WTC11 (cell line): Measurements from ENCODE around the gene JMJD6. TPM values are rescaled to one million over a fixed set of nuclear protein-coding genes. Genes with fewer than 3 reads are reported as not detected.

Source experiments
- ATAC-seq: fragments of 200-7000 bp; cut with Tn5 transposase; 2 replicates; pipeline ENCODE4 v1.10.0; 2021; ENCODE audit warnings: mild to moderate bottlenecking, moderate library complexity
- CTCF ChIA-PET: fragments of 300-600 bp; sonication (Branson Sonifier 250); formaldehyde crosslinking; loops from one replicate; lab custom pipeline; 2021; ENCODE audit warnings: antibody characterized with exemption; lab: Charles Lee
- POLR2A ChIA-PET: fragments of 350-600 bp; sonication (Branson Sonifier 250); formaldehyde crosslinking; loops from one replicate; lab custom pipeline; 2021; ENCODE audit warnings: antibody characterized with exemption; lab: Charles Lee
- DNase-seq: peaks from one replicate; pipeline ENCODE4 v3.0.0; 2021; ENCODE audit warnings: low spot score
- H3K27ac Mint-ChIP-seq: 2 replicates; pipeline ENCODE4 v1.8.0; 2021; ENCODE audit warnings: mixed read lengths
- H3K27me3 Mint-ChIP-seq: 2 replicates; pipeline ENCODE4 v1.8.0; 2021; ENCODE audit warnings: low read depth, mild to moderate bottlenecking, moderate library complexity, mixed read lengths
- H3K36me3 Mint-ChIP-seq: 2 replicates; pipeline ENCODE4 v1.8.0; 2021; ENCODE audit warnings: mixed read lengths
- H3K4me1 Mint-ChIP-seq: 2 replicates; pipeline ENCODE4 v1.8.0; 2022; ENCODE audit warnings: mixed read lengths
- H3K4me3 Mint-ChIP-seq: 2 replicates; pipeline ENCODE4 v1.8.0; 2021; ENCODE audit warnings: mild to moderate bottlenecking, moderate library complexity, mixed read lengths
- H3K9me3 Mint-ChIP-seq: 2 replicates; pipeline ENCODE4 v1.8.0; 2021; ENCODE audit warnings: mixed read lengths
- AR ChIP-seq: fragments of 250-450 bp; sonication (Bioruptor Pico); IDR thresholded peaks from 2 replicates; pipeline ENCODE4 v1.9.0; 2021; ENCODE audit warnings: mild to moderate bottlenecking
- ATF3 ChIP-seq: sonication (generic); formaldehyde crosslinking; conservative IDR thresholded peaks from 2 replicates; pipeline ENCODE4 v1.8.1; 2022; ENCODE audit warnings: mild to moderate bottlenecking, missing genetic modification reagents
- CREB1 ChIP-seq: sonication (generic); formaldehyde crosslinking; IDR thresholded peaks from 2 replicates; pipeline ENCODE4 v1.8.0; 2023; ENCODE audit warnings: mild to moderate bottlenecking, missing genetic modification reagents
- ELF4 ChIP-seq: sonication (generic); formaldehyde crosslinking; IDR thresholded peaks from 2 replicates; pipeline ENCODE4 v1.8.1; 2022; ENCODE audit warnings: low read depth, mild to moderate bottlenecking, moderate library complexity, missing genetic modification reagents
- ESRRA ChIP-seq: sonication (generic); formaldehyde crosslinking; IDR thresholded peaks from 2 replicates; pipeline ENCODE4 v1.8.1; 2022; ENCODE audit warnings: mild to moderate bottlenecking, missing genetic modification reagents, borderline replicate concordance
- GABPB1 ChIP-seq: sonication (generic); formaldehyde crosslinking; IDR thresholded peaks from 2 replicates; pipeline ENCODE4 v1.8.1; 2023; ENCODE audit warnings: mild to moderate bottlenecking, missing genetic modification reagents
- GTF2I ChIP-seq: fragments of 250-450 bp; sonication (Bioruptor Pico); conservative IDR thresholded peaks from 2 replicates; pipeline ENCODE4 v1.4.0; 2021; ENCODE audit warnings: mild to moderate bottlenecking
- JAZF1 ChIP-seq: fragments of 250-450 bp; sonication (Bioruptor Pico); IDR thresholded peaks from 2 replicates; pipeline ENCODE4 v1.9.0; 2021; ENCODE audit warnings: moderate library complexity, mild to moderate bottlenecking, inconsistent platforms
- JUN ChIP-seq: sonication (generic); formaldehyde crosslinking; IDR thresholded peaks from 2 replicates; pipeline ENCODE4 v1.8.0; 2023; ENCODE audit warnings: mild to moderate bottlenecking, missing genetic modification reagents
- NFATC4 ChIP-seq: fragments of 250-450 bp; sonication (Bioruptor Pico); IDR thresholded peaks from 2 replicates; pipeline ENCODE4 v1.9.0; 2021; ENCODE audit warnings: mild to moderate bottlenecking
- NFYB ChIP-seq: sonication (generic); formaldehyde crosslinking; conservative IDR thresholded peaks from 2 replicates; pipeline ENCODE4 v1.8.0; 2022; ENCODE audit warnings: low read depth, missing genetic modification reagents
- NR2C2 ChIP-seq: sonication (generic); formaldehyde crosslinking; IDR thresholded peaks from 2 replicates; pipeline ENCODE4 v1.8.0; 2022; ENCODE audit warnings: mild to moderate bottlenecking, missing genetic modification reagents
- PREB ChIP-seq: sonication (generic); formaldehyde crosslinking; IDR thresholded peaks from 2 replicates; pipeline ENCODE4 v1.8.1; 2022; ENCODE audit warnings: mild to moderate bottlenecking, missing genetic modification reagents, moderate library complexity, borderline replicate concordance
- RORB ChIP-seq: fragments of 250-450 bp; sonication (Bioruptor Pico); IDR thresholded peaks from 2 replicates; pipeline ENCODE4 v1.9.0; 2021; ENCODE audit warnings: mild to moderate bottlenecking
- SMAD3 ChIP-seq: sonication (generic); formaldehyde crosslinking; IDR thresholded peaks from 2 replicates; pipeline ENCODE4 v1.8.0; 2022; ENCODE audit warnings: missing genetic modification reagents, mild to moderate bottlenecking, borderline replicate concordance
- SOX15 ChIP-seq: fragments of 250-450 bp; sonication (Bioruptor Pico); IDR thresholded peaks from 2 replicates; pipeline ENCODE4 v1.9.0; 2021; ENCODE audit warnings: mild to moderate bottlenecking
- SP1 ChIP-seq: sonication (generic); formaldehyde crosslinking; conservative IDR thresholded peaks from 2 replicates; pipeline ENCODE4 v1.8.1; 2022; ENCODE audit warnings: missing genetic modification reagents
- TEAD1 ChIP-seq: sonication (generic); formaldehyde crosslinking; IDR thresholded peaks from 2 replicates; pipeline ENCODE4 v1.8.0; 2022; ENCODE audit warnings: mild to moderate bottlenecking, missing genetic modification reagents
- USF1 ChIP-seq: sonication (generic); formaldehyde crosslinking; IDR thresholded peaks from 2 replicates; pipeline ENCODE4 v1.8.0; 2022; ENCODE audit warnings: mild to moderate bottlenecking, missing genetic modification reagents
- ZBTB21 ChIP-seq: sonication (generic); formaldehyde crosslinking; IDR thresholded peaks from 2 replicates; pipeline ENCODE4 v1.8.1; 2023; ENCODE audit warnings: mild to moderate bottlenecking, missing genetic modification reagents, borderline replicate concordance
- ZMAT4 ChIP-seq: fragments of 250-450 bp; sonication (Bioruptor Pico); IDR thresholded peaks from 2 replicates; pipeline ENCODE4 v1.9.0; 2021; ENCODE audit warnings: mild to moderate bottlenecking
- ZNF219 ChIP-seq: sonication (generic); formaldehyde crosslinking; IDR thresholded peaks from 2 replicates; pipeline ENCODE4 v1.8.0; 2023; ENCODE audit warnings: missing genetic modification reagents, mild to moderate bottlenecking, borderline replicate concordance
- ZNF263 ChIP-seq: sonication (generic); formaldehyde crosslinking; IDR thresholded peaks from 2 replicates; pipeline ENCODE4 v1.8.1; 2022; ENCODE audit warnings: low read depth, mild to moderate bottlenecking, moderate library complexity, missing genetic modification reagents
- ZNF423 ChIP-seq: fragments of 250-450 bp; sonication (Bioruptor Pico); IDR thresholded peaks from 2 replicates; pipeline ENCODE4 v2.1.2; 2022; ENCODE audit warnings: mild to moderate bottlenecking, moderate library complexity
- ZNF425 ChIP-seq: fragments of 250-450 bp; sonication (Bioruptor Pico); conservative IDR thresholded peaks from 2 replicates; pipeline ENCODE4 v1.9.0; 2021; ENCODE audit warnings: mild to moderate bottlenecking
- total RNA-seq: library from RNA; stranded (reverse); gene quantifications from 3 replicates; pipeline ENCODE4 v1.2.3, GENCODE V29; 2021

The JMJD6 gene
- total RNA-seq, 1 experiment from 2014 or later: 21.6 TPM

GRCh38 chr17:76681222-76682137 lies 44.9 kb downstream of the JMJD6 start (continued):
- TF ChIP-seq AR (CRISPR knock-in tag): no peak
- no peak for TF ChIP-seq SMAD3
- no peak for TF ChIP-seq PREB (CRISPR knock-in tag)
- no peak for TF ChIP-seq ELF4 (CRISPR knock-in tag)
- TF ChIP-seq NR2C2 (CRISPR knock-in tag): no peak
- no peak for TF ChIP-seq ZMAT4 (CRISPR knock-in tag)
- TF ChIP-seq ZNF425 (CRISPR knock-in tag): no peak
- TF ChIP-seq SP1 (CRISPR knock-in tag): no peak
- no peak for TF ChIP-seq JUN (CRISPR knock-in tag)

GRCh38 chr17:76679239-76679638 lies 47.2 kb downstream of the JMJD6 start:
- ATAC-seq (no peak), DNase-seq (no peak)
- Mint-ChIP-seq H3K4me1 (peaks cover 4% of the 10 kb centered on the region), H3K27ac (no peak overlapping the region), H3K36me3 (peaks cover 3% of the 10 kb centered on the region), H3K4me3 (no peak overlapping the region), H3K9me3 (peaks cover 10% of the 10 kb centered on the region), H3K27me3 (no peaks in the 10 kb centered on the region)
- POLR2A ChIA-PET: interaction anchor here (0.6 kb wide), 1 partner anchor 14 kb away, joined by 7 read pairs; no protein-coding TSS in a partner anchor
- CTCF ChIA-PET: interaction anchor here (1.1 kb wide), 1 partner anchor 156 kb away, joined by 3 read pairs; no protein-coding TSS in a partner anchor
- TF ChIP-seq ATF3 (CRISPR knock-in tag): no peak
- TF ChIP-seq ESRRA (CRISPR knock-in tag): no peak
- TF ChIP-seq ZNF263 (CRISPR knock-in tag): no peak
- no peak for TF ChIP-seq ZNF219
- TF ChIP-seq CREB1 (CRISPR knock-in tag): no peak
- no peak for TF ChIP-seq SMAD3
- TF ChIP-seq SOX15 (CRISPR knock-in tag): no peak
- TF ChIP-seq USF1 (CRISPR knock-in tag): no peak
- TF ChIP-seq ZNF423: no peak
- no peak for TF ChIP-seq GABPB1 (CRISPR knock-in tag)
- TF ChIP-seq ZBTB21 (CRISPR knock-in tag): no peak
- TF ChIP-seq GTF2I (CRISPR knock-in tag): no peak
- TF ChIP-seq RORB: no peak
- TF ChIP-seq JAZF1 (CRISPR knock-in tag): no peak
- TF ChIP-seq NFYB (CRISPR knock-in tag): no peak
- no peak for TF ChIP-seq PREB (CRISPR knock-in tag)
- no peak for TF ChIP-seq NFATC4 (CRISPR knock-in tag)
- TF ChIP-seq TEAD1 (CRISPR knock-in tag): no peak
